GM19351 (cell line): ENCODE data around the gene CHN2.
"Not testable (repeated sequence)": the region's sequence is repeated elsewhere in the genome, so short reads cannot be mapped to it uniquely, and the experiment has no call there.

Source experiments
- ATAC-seq: cut with Tn5 transposase; IDR thresholded peaks from one replicate; pipeline ENCODE4 v1.9.1; 2021; ENCODE audit warnings: mild to moderate bottlenecking, moderate library complexity; ENCODE audit not compliant: unreplicated experiment

The CHN2 gene

GRCh38 chr7:29518616-29519015 lies 324.0 kb downstream of the CHN2 start:
- ATAC-seq, result no peak

GRCh38 chr7:29523728-29524127 lies 329.2 kb downstream of the CHN2 start:
- ATAC-seq, result no peak

- no peak for ATAC-seq
Measured at GRCh38 chr7:29527505-29528108, 333.0 kb downstream of the CHN2 start.

DNA sequence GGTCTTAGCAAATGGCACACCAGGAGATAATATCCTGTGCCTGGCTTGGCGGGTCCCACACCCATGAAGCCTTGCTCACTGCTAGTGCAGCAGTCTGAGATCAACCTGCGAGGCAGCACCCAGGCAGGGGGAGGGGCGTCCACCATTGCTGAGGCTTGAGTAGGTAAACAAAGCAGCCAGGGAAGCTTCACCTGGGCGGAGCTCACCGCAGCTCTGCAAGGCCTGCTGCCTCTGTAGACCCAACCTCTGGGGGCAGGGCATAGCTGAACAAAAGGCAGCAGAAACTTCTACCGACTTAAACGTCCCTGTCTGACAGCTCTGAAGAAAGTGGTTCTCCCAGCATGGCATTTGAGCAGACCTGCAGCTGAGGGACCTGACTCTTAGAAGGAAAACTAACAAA lies 334.0 kb downstream of the CHN2 start:
- not testable (repeated sequence) for ATAC-seq
